BE2C (cell line): Measurements from ENCODE around the gene DHRS7B.

Source experiments
- DNase-seq: peaks from one replicate; pipeline ENCODE4 v3.0.0-alpha.2; 2020
- H3K27me3 ChIP-seq: fragments of 250-450 bp; sonication (Bioruptor Pico); 2 replicates; pipeline ENCODE4 v1.5.1; 2020; ENCODE audit warnings: mild to moderate bottlenecking
- H3K36me3 ChIP-seq: fragments of 250-450 bp; sonication (Bioruptor Pico); 2 replicates; pipeline ENCODE4 v1.5.1; 2020; ENCODE audit warnings: mild to moderate bottlenecking
- H3K4me1 ChIP-seq: fragments of 250-450 bp; sonication (Bioruptor Pico); 2 replicates; pipeline ENCODE4 v1.5.1; 2020
- H3K4me3 ChIP-seq: 2 replicates; pipeline ENCODE4 v1.5.1; 2011; ENCODE audit warnings: low read depth, low read length
- H3K9me3 ChIP-seq: fragments of 250-450 bp; sonication (Bioruptor Pico); 2 replicates; pipeline ENCODE4 v1.5.1; 2020
- CTCF ChIP-seq: IDR thresholded peaks from 2 replicates; pipeline ENCODE4 v1.5.1; 2012; ENCODE audit warnings: mild to moderate bottlenecking, low read depth, low read length

DHRS7B gene

GRCh38 chr17:21161498-21162393 lies 35.0 kb downstream of the DHRS7B start:
- no peaks in the 10 kb centered on the region for H3K9me3 ChIP-seq
- H3K27me3 ChIP-seq = no peaks in the 10 kb centered on the region
- no peaks in the 10 kb centered on the region for H3K4me1 ChIP-seq
- no peak overlapping the region for H3K4me3 ChIP-seq
- no peak for TF ChIP-seq CTCF
- no peak for DNase-seq
- H3K36me3 ChIP-seq = no peaks in the 10 kb centered on the region

GRCh38 chr17:21162394-21162775 lies 35.6 kb downstream of the DHRS7B start:
- no peak for DNase-seq
- Histone ChIP-seq H3K4me3 (no peak overlapping the region), H3K27me3 (no peaks in the 10 kb centered on the region), H3K9me3 (no peaks in the 10 kb centered on the region), H3K36me3 (no peaks in the 10 kb centered on the region), H3K4me1 (no peaks in the 10 kb centered on the region)
- no peak for TF ChIP-seq CTCF

- H3K36me3 ChIP-seq = no peaks in the 10 kb centered on the region
- no peak overlapping the region for H3K4me3 ChIP-seq
- no peaks in the 10 kb centered on the region for H3K4me1 ChIP-seq
- DNase-seq = no peak
- no peaks in the 10 kb centered on the region for H3K9me3 ChIP-seq
- TF ChIP-seq CTCF = no peak
- H3K27me3 ChIP-seq = no peaks in the 10 kb centered on the region
Measured at GRCh38 chr17:21163101-21163500, 36.3 kb downstream of the DHRS7B start.

- Histone ChIP-seq H3K4me3 (no peak overlapping the region), H3K27me3 (no peaks in the 10 kb centered on the region), H3K9me3 (no peaks in the 10 kb centered on the region), H3K4me1 (no peaks in the 10 kb centered on the region), H3K36me3 (no peaks in the 10 kb centered on the region)
- no peak for TF ChIP-seq CTCF
- DNase-seq = no peak
Measured at GRCh38 chr17:21164216-21164615, 37.5 kb downstream of the DHRS7B start.

GRCh38 chr17:21164620-21165019 lies 37.9 kb downstream of the DHRS7B start:
- Histone ChIP-seq H3K4me1 (no peaks in the 10 kb centered on the region), H3K4me3 (no peak overlapping the region), H3K36me3 (no peaks in the 10 kb centered on the region), H3K27me3 (no peaks in the 10 kb centered on the region), H3K9me3 (no peaks in the 10 kb centered on the region)
- DNase-seq = no peak
- no peak for TF ChIP-seq CTCF

- Histone ChIP-seq H3K9me3 (no peaks in the 10 kb centered on the region), H3K4me1 (no peaks in the 10 kb centered on the region), H3K36me3 (no peaks in the 10 kb centered on the region), H3K4me3 (no peak overlapping the region), H3K27me3 (no peaks in the 10 kb centered on the region)
- TF ChIP-seq CTCF = no peak
- DNase-seq = no peak
Measured at GRCh38 chr17:21165922-21166594, 39.3 kb downstream of the DHRS7B start.
